ENCODE data around the gene OOSP4B.
"Not testable (repeated sequence)": the region's sequence is repeated elsewhere in the genome, so short reads cannot be mapped to it uniquely, and the experiment has no call there.

DNA sequence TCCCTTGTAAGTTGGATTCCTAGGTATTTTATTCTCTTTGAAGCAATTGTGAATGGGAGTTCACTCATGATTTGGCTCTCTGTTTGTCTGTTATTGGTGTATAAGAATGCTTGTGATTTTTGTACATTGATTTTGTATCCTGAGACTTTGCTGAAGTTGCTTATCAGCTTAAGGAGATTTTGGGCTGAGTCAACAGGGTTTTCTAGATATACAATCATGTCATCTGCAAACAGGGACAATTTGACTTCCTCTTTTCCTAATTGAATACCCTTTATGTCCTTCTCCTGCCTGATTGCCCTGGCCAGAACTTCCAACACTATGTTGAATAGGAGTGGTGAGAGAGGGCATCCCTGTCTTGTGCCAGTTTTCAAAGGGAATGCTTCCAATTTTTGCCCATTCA, 33.4 kb downstream of the OOSP4B start:
- not testable (repeated sequence) for TF ChIP-seq EZH2phosphoT487 (IDR thresholded peaks at IDR 0.05; ENCODE audit: low read depth, severe bottlenecking, unreplicated experiment)
- TF ChIP-seq, protein P1, sequence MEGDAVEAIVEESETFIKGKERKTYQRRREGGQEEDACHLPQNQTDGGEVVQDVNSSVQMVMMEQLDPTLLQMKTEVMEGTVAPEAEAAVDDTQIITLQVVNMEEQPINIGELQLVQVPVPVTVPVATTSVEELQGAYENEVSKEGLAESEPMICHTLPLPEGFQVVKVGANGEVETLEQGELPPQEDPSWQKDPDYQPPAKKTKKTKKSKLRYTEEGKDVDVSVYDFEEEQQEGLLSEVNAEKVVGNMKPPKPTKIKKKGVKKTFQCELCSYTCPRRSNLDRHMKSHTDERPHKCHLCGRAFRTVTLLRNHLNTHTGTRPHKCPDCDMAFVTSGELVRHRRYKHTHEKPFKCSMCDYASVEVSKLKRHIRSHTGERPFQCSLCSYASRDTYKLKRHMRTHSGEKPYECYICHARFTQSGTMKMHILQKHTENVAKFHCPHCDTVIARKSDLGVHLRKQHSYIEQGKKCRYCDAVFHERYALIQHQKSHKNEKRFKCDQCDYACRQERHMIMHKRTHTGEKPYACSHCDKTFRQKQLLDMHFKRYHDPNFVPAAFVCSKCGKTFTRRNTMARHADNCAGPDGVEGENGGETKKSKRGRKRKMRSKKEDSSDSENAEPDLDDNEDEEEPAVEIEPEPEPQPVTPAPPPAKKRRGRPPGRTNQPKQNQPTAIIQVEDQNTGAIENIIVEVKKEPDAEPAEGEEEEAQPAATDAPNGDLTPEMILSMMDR (IDR thresholded peaks at IDR 0.05; ENCODE audit: poor library complexity), result not testable (repeated sequence)
